Endometrial microvascular endothelial cells (primary cell): ENCODE data around the gene TTC7B. TPM values are rescaled to one million over a fixed set of nuclear protein-coding genes. Genes with fewer than 3 reads are reported as not detected.

Experiments used
- in situ Hi-C: cut with HindIII; loops from 2 replicates; pipeline ENCODE4 v1.10.0; 2017; ENCODE audit warnings: low sequenced_read_pairs, low pct_unique_long_range_greater_than_20kb; ENCODE audit errors: inconsistent ontology term
- total RNA-seq: library from RNA; depleted of rRNA; stranded (reverse); fragments of >200 nt; gene quantifications from one replicate; pipeline ENCODE4 v1.2.3, GENCODE V29; 2015; ENCODE audit errors: inconsistent ontology term

TTC7B gene
- total RNA-seq, 1 donor from 2014 or later: 50.5 TPM

GRCh38 chr14:90489916-90490719 lies 326.1 kb downstream of the TTC7B start:
- in situ Hi-C loops: no loop called here

DNA sequence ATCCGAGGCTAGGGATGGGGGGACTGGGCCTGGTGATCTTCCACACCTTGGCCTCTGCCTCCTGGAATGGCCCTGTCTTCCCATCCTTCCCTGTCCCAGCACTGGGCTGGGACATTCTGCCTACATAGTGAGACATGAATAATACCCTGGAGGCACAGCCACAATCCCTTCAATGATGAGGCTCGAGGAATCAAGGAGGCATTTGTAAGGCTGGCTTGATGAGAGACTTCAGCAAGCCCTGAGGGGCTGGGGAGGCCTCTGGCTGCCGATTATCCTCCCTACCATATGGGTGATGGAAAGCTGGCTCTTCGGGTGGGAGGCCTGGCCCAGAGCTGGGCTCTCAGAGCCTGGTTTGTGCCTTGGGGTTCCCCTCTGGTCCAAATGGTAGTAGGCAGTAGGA lies 326.9 kb downstream of the TTC7B start:
- in situ Hi-C loops: no loop called here

- in situ Hi-C loops: no loop called here
Measured at GRCh38 chr14:90488256-90488655, 328.0 kb downstream of the TTC7B start.

- in situ Hi-C loops: no loop called here
Measured at GRCh38 chr14:90487462-90487861, 328.8 kb downstream of the TTC7B start.

- in situ Hi-C loops: no loop called here
Measured at GRCh38 chr14:90487031-90487430, 329.2 kb downstream of the TTC7B start.

GRCh38 chr14:90484291-90484690 lies 331.9 kb downstream of the TTC7B start:
- in situ Hi-C loops: no loop called here

DNA sequence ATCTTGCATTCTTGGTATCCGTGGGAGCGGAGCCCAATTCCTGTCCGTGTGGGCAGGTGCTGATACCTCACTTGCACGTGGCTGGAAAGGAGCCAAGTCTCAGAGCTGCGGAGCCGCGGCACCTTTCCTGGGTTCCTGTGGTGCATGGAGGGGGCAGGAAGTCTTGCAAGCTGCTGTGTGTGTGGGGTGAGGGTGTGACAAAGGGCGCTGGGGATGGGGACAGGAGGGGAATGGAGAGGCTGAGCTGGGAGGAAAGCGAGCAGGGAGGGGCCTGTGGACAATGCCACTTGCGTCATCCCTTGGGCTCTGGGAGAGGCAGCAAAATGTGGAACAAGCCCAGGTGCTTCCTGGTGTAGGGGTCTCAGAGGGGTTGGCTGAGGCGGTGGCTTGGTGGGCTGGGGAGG lies 332.7 kb downstream of the TTC7B start:
- in situ Hi-C loops: no loop called here

- in situ Hi-C loops: no loop called here
Measured at GRCh38 chr14:90483117-90483516, 333.1 kb downstream of the TTC7B start.

DNA sequence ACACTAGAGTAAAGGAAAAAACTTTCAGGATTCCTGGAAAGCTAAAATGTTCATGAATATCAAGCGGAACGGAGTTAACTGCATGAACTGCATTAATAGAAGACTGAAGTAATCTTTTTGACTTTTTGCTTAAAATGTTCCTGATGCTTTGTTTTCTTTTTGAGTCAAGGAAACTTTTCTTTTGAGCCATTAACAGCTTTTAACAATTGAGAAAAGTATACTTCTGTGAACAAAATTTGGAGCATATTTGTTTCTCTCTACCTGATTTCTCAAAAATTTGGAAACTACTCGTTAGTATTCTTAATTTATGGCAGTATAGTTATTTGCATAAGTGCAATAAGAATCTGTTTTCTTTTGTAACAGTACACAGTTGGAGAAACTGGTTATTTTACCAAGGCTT lies 340.9 kb downstream of the TTC7B start:
- in situ Hi-C loops: no loop called here

Other genes with a start within 250 kb of the TTC7B start
- 2.5 TPM for gene RPS6KA5, start 244.2 kb upstream of the TTC7B start, total RNA-seq